Muscle layer of colon (tissue), 2 donors: ENCODE data around the gene ZNF746.

ENCODE experiments used
- H3K27ac ChIP-seq: one replicate; pipeline ENCODE4 v1.7.0; 2013; ENCODE audit warnings: low read depth, mild to moderate bottlenecking, low read length, moderate library complexity
- H3K27me3 ChIP-seq, 2 donors: one replicate each; pipeline ENCODE4 v1.7.0; 2013; ENCODE audit warnings: low read length in 2 of 2, mild to moderate bottlenecking in 2 of 2; ENCODE audit not compliant: insufficient read depth in 2 of 2, control insufficient read depth in 1 of 2
- H3K36me3 ChIP-seq: one replicate; pipeline ENCODE4 v1.7.0; 2013; ENCODE audit warnings: mild to moderate bottlenecking, low read length; ENCODE audit not compliant: insufficient read depth
- H3K4me1 ChIP-seq: one replicate; pipeline ENCODE4 v1.7.0; 2013; ENCODE audit warnings: mild to moderate bottlenecking, low read length; ENCODE audit not compliant: insufficient read depth
- H3K4me3 ChIP-seq, 2 donors: one replicate each; pipeline ENCODE4 v1.7.0; 2013; ENCODE audit warnings: low read length in 2 of 2, low read depth in 1 of 2, mild to moderate bottlenecking in 1 of 2, moderate library complexity in 1 of 2
- H3K9ac ChIP-seq: one replicate; pipeline ENCODE4 v1.7.0; 2013; ENCODE audit warnings: low read length
- H3K9me3 ChIP-seq: one replicate; pipeline ENCODE4 v1.7.0; 2013; ENCODE audit warnings: mild to moderate bottlenecking, low read length
- donor health status: abdominal sarcoma.
- donor health status: Adenocarcinoma of cecum.

Gene ZNF746

GRCh38 chr7:149489391-149490024, 8.1 kb downstream of the ZNF746 start:
- peaks cover 78% of the 10 kb centered on the region for H3K36me3 ChIP-seq

GRCh38 chr7:149479568-149479967, 18.0 kb downstream of the ZNF746 start:
- no peak overlapping the region for H3K9ac ChIP-seq
- H3K36me3 ChIP-seq = peaks cover 34% of the 10 kb centered on the region
- no peak overlapping the region for H3K4me3 ChIP-seq
- no peaks in the 10 kb centered on the region for H3K27me3 ChIP-seq
- H3K27ac ChIP-seq = no peak overlapping the region
- H3K4me1 ChIP-seq = no peaks in the 10 kb centered on the region
- H3K9me3 ChIP-seq = no peaks in the 10 kb centered on the region

More at GRCh38 chr7:149489391-149490024, 8.1 kb downstream of the ZNF746 start:
- no peak overlapping the region for H3K4me3 ChIP-seq
- no peaks in the 10 kb centered on the region for H3K27me3 ChIP-seq
- no peak overlapping the region for H3K9ac ChIP-seq
- H3K27ac ChIP-seq = no peak overlapping the region
- peaks cover under 1% of the 10 kb centered on the region for H3K4me1 ChIP-seq
- no peaks in the 10 kb centered on the region for H3K9me3 ChIP-seq

GRCh38 chr7:149478754-149479153, 18.9 kb downstream of the ZNF746 start:
- Histone ChIP-seq H3K4me3 (no peak overlapping the region), H3K9ac (no peak overlapping the region), H3K27me3 (no peaks in the 10 kb centered on the region), H3K9me3 (no peaks in the 10 kb centered on the region), H3K4me1 (no peaks in the 10 kb centered on the region), H3K36me3 (peaks cover 36% of the 10 kb centered on the region), H3K27ac (no peak overlapping the region)

- Histone ChIP-seq H3K4me1 (no peaks in the 10 kb centered on the region), H3K9me3 (no peaks in the 10 kb centered on the region), H3K9ac (no peak overlapping the region), H3K36me3 (peaks cover 46% of the 10 kb centered on the region), H3K27ac (no peak overlapping the region), H3K4me3 (no peak overlapping the region), H3K27me3 (no peaks in the 10 kb centered on the region)
These were observed 19.8 kb downstream of the ZNF746 start for GRCh38 chr7:149477494-149478443.

- no peak overlapping the region for H3K4me3 ChIP-seq
- H3K9ac ChIP-seq = no peak overlapping the region
- no peaks in the 10 kb centered on the region for H3K4me1 ChIP-seq
- H3K27ac ChIP-seq = no peak overlapping the region
- H3K27me3 ChIP-seq = no peaks in the 10 kb centered on the region
- peaks cover 46% of the 10 kb centered on the region for H3K36me3 ChIP-seq
- H3K9me3 ChIP-seq = no peaks in the 10 kb centered on the region
These were observed 20.8 kb downstream of the ZNF746 start for GRCh38 chr7:149476791-149477190.

GRCh38 chr7:149475121-149476045, 22.2 kb downstream of the ZNF746 start:
- Histone ChIP-seq H3K36me3 (peaks cover 38% of the 10 kb centered on the region), H3K4me1 (no peaks in the 10 kb centered on the region), H3K9ac (no peak overlapping the region)

GRCh38 chr7:149474309-149475120, 23.1 kb downstream of the ZNF746 start:
- Histone ChIP-seq H3K4me1 (no peaks in the 10 kb centered on the region), H3K36me3 (peaks cover 34% of the 10 kb centered on the region), H3K4me3 (no peak overlapping the region), H3K27me3 (no peaks in the 10 kb centered on the region), H3K9ac (no peak overlapping the region), H3K9me3 (no peaks in the 10 kb centered on the region), H3K27ac (no peak overlapping the region)

More at GRCh38 chr7:149475121-149476045, 22.2 kb downstream of the ZNF746 start:
- no peak overlapping the region for H3K27ac ChIP-seq
- H3K27me3 ChIP-seq = no peaks in the 10 kb centered on the region
- no peak overlapping the region for H3K4me3 ChIP-seq
- H3K9me3 ChIP-seq = no peaks in the 10 kb centered on the region

- no peaks in the 10 kb centered on the region for H3K4me1 ChIP-seq
- peaks cover 34% of the 10 kb centered on the region for H3K36me3 ChIP-seq
- no peaks in the 10 kb centered on the region for H3K9me3 ChIP-seq
- H3K27ac ChIP-seq = no peak overlapping the region
- H3K4me3 ChIP-seq = no peak overlapping the region
- no peak overlapping the region for H3K9ac ChIP-seq
- no peaks in the 10 kb centered on the region for H3K27me3 ChIP-seq
These were observed 24.4 kb downstream of the ZNF746 start for GRCh38 chr7:149473251-149473650.

GRCh38 chr7:149471289-149471953, 26.2 kb downstream of the ZNF746 start:
- H3K27me3 ChIP-seq = no peaks in the 10 kb centered on the region
- H3K9ac ChIP-seq = no peak overlapping the region
- H3K9me3 ChIP-seq = no peaks in the 10 kb centered on the region
- peaks cover 23% of the 10 kb centered on the region for H3K36me3 ChIP-seq
- no peaks in the 10 kb centered on the region for H3K4me1 ChIP-seq
- no peak overlapping the region for H3K27ac ChIP-seq
- no peak overlapping the region for H3K4me3 ChIP-seq

- Histone ChIP-seq H3K27me3 (no peaks in the 10 kb centered on the region), H3K9ac (no peak overlapping the region), H3K4me1 (no peaks in the 10 kb centered on the region), H3K4me3 (no peak overlapping the region), H3K27ac (no peak overlapping the region), H3K36me3 (peaks cover 13% of the 10 kb centered on the region), H3K9me3 (no peaks in the 10 kb centered on the region)
These were observed 27.8 kb downstream of the ZNF746 start for GRCh38 chr7:149469806-149470205.
